Cardiac fibroblast (primary cell): Measurements from ENCODE around the gene LDLRAD3.
"Not testable (repeated sequence)": the region's sequence is repeated elsewhere in the genome, so short reads cannot be mapped to it uniquely, and the experiment has no call there.

ENCODE experiments used
- DNase-seq, 2 donors: peaks; one replicate each; pipeline versions ENCODE4 v3.0.0 to v3.0.0-alpha.2; 2010; ENCODE audit warnings: low read depth in 2 of 2
- H3K4me3 ChIP-seq, 2 donors: replicated peaks in 1 of 2; 1 replicate in 1 of 2; 2 replicates in 1 of 2; pipeline ENCODE4 v1.5.1; 2011; ENCODE audit warnings: low read depth in 2 of 2, low read length in 2 of 2, mild to moderate bottlenecking in 2 of 2, moderate library complexity in 1 of 2
- CTCF ChIP-seq: IDR thresholded peaks from one replicate; pipeline ENCODE4 v1.5.1; 2011; ENCODE audit warnings: low read depth, mild to moderate bottlenecking, low read length, inconsistent platforms

LDLRAD3 gene

GRCh38 chr11:35907648-35908431 lies 36.0 kb upstream of the LDLRAD3 start:
- TF ChIP-seq CTCF, result no peak
- no peak overlapping the region for H3K4me3 ChIP-seq
- peak; percentile 88 to 94 for DNase-seq

GRCh38 chr11:35908432-35908771 lies 35.5 kb upstream of the LDLRAD3 start:
- H3K4me3 ChIP-seq, DNase-seq: not testable (repeated sequence)

GRCh38 chr11:35909511-35910265 lies 34.2 kb upstream of the LDLRAD3 start:
- DNase-seq, result no peak
- TF ChIP-seq CTCF, result no peak
- H3K4me3 ChIP-seq, result no peak overlapping the region

- no peak overlapping the region for H3K4me3 ChIP-seq
- DNase-seq, result peak; percentile 9 to 38
- no peak for TF ChIP-seq CTCF
These were observed 32.8 kb upstream of the LDLRAD3 start for GRCh38 chr11:35911013-35911412.

DNA sequence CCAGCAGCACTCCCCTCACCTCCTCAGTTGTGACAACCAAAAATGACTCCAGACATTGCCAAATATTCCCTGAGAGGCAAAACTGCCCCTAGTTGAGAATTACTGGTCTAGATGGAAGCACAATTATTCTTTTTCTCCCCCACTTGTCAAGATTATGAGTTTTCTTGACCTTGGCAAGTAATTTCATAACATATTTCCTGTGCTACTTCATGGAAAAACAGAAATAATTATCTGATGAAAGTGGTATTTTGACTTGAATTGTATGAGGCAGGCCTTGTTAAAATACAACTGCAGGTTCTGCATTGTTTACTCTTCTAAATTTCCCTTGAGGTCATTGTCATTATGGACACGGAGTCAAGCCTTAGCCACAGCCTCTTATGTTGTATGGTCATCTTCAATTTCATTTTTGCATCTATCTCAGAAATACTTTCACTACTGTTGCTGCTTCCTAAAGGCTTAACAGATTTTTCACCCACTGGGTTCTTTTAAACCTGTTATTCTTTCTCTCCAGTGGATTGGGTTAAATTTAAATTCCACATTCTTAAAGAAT lies 32.2 kb upstream of the LDLRAD3 start:
- no peak for TF ChIP-seq CTCF
- H3K4me3 ChIP-seq, result no peak overlapping the region
- peak; percentile 31 to 57 for DNase-seq

DNA sequence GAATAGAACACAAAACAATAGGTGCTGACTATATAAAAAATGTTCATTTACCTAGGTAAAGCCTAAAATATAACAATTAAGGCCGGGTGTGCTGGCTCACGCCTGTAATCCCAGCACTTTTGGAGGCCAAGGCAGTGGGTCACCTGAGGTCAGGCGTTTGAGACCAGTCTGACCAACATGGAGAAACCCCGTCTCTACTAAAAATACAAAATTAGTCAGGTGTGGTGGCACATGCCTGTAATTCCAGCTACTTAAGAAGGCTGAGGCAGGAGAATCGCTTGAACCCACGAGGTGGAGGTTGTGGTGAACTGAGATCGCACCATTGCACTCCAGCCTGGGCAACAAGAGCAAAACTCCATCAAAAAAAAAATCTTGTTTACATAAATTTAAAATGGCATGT lies 31.4 kb upstream of the LDLRAD3 start:
- not testable (repeated sequence) for DNase-seq, H3K4me3 ChIP-seq

- H3K4me3 ChIP-seq, result no peak overlapping the region
- no peak for TF ChIP-seq CTCF
- no peak for DNase-seq
These were observed 30.8 kb upstream of the LDLRAD3 start for GRCh38 chr11:35912883-35913624.
